SK-N-SH treated with all-trans-retinoic acid at 6 μM for 48 hours (cell line): ENCODE measurements around the gene FBLIM1.

Experiments
- ARNTL ChIP-seq: fragments of 450-650 bp; formaldehyde crosslinking; IDR thresholded peaks from 2 replicates; pipeline ENCODE4 v1.5.0; 2020; ENCODE audit warnings: low read depth, mild to moderate bottlenecking, moderate library complexity, borderline replicate concordance
- CSDC2 ChIP-seq: fragments of 250-450 bp; sonication (Bioruptor Pico); IDR thresholded peaks from 2 replicates; pipeline ENCODE4 v1.5.0; 2020; ENCODE audit warnings: mild to moderate bottlenecking, moderate library complexity
- ESRRG ChIP-seq: fragments of 250-450 bp; sonication (Bioruptor Pico); IDR thresholded peaks from 2 replicates; pipeline ENCODE4 v1.6.1; 2021; ENCODE audit warnings: mild to moderate bottlenecking
- GLIS3 ChIP-seq: fragments of 250-450 bp; sonication (Bioruptor Pico); IDR thresholded peaks from 2 replicates; pipeline ENCODE4 v1.5.0; 2020; ENCODE audit warnings: mild to moderate bottlenecking, moderate library complexity
- OSR1 ChIP-seq: fragments of 250-450 bp; sonication (Bioruptor Pico); IDR thresholded peaks from 2 replicates; pipeline ENCODE4 v1.8.0; 2022; ENCODE audit warnings: moderate library complexity, mild to moderate bottlenecking, inconsistent platforms
- PATZ1 ChIP-seq: fragments of 250-450 bp; sonication (Bioruptor Pico); IDR thresholded peaks from 2 replicates; pipeline ENCODE4 v1.8.0; 2020; ENCODE audit warnings: mild to moderate bottlenecking, moderate library complexity, borderline replicate concordance
- RARB ChIP-seq: fragments of 250-450 bp; sonication (Bioruptor Pico); IDR thresholded peaks from 2 replicates; pipeline ENCODE4 v1.8.0; 2021; ENCODE audit warnings: mild to moderate bottlenecking, moderate library complexity
- TCF4 ChIP-seq: fragments of 250-450 bp; sonication (Bioruptor Pico); IDR thresholded peaks from 2 replicates; pipeline ENCODE4 v1.8.0; 2021; ENCODE audit warnings: mild to moderate bottlenecking, moderate library complexity, borderline replicate concordance
- ZC3H10 ChIP-seq: fragments of 250-450 bp; sonication (Bioruptor Pico); IDR thresholded peaks from 2 replicates; pipeline ENCODE4 v1.5.1; 2021; ENCODE audit warnings: mild to moderate bottlenecking, moderate library complexity
- ZFP3 ChIP-seq: fragments of 250-450 bp; sonication (Bioruptor Pico); IDR thresholded peaks from 2 replicates; pipeline ENCODE4 v1.5.0; 2020; ENCODE audit warnings: mild to moderate bottlenecking, moderate library complexity
- ZFP30 ChIP-seq: fragments of 450-650 bp; formaldehyde crosslinking; IDR thresholded peaks from 2 replicates; pipeline ENCODE4 v1.5.0; 2022; ENCODE audit warnings: mild to moderate bottlenecking, moderate library complexity
- ZNF8 ChIP-seq: fragments of 450-650 bp; formaldehyde crosslinking; IDR thresholded peaks from 2 replicates; pipeline ENCODE4 v1.5.0; 2020; ENCODE audit warnings: mild to moderate bottlenecking, moderate library complexity
- TF ChIP-seq, protein P1 (sequence below): fragments of 250-450 bp; sonication (Bioruptor Pico); IDR thresholded peaks from 2 replicates; pipeline ENCODE4 v1.5.1; 2021; ENCODE audit warnings: mild to moderate bottlenecking, moderate library complexity

DNA sequence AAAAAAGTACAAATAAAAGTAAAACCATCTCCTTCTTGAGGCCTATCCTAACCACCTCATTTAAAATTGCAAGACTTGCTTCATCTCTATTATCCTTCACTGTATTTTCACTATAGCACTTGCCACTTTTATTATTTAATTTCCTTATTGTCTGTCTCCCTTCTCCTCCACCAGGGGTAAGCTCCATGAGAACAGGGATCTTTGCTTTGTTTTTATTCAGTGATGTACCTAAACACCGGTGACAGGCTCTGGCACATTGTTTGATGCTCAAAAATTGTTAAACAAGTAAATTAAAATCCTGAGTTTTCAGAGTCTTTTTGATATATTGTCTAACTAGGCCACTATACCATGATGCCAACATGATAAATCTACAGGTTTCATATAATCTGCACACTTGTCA is 71.7 kb downstream of the FBLIM1 start:
- TF ChIP-seq TCF4 (no peak), RARB (CRISPR knock-in tag) (no peak), ZFP30 (no peak), CSDC2 (CRISPR knock-in tag) (no peak), ZNF8 (no peak), ARNTL (CRISPR knock-in tag) (no peak), ZFP3 (CRISPR knock-in tag) (no peak), GLIS3 (CRISPR knock-in tag) (no peak), OSR1 (no peak), ESRRG (CRISPR knock-in tag) (no peak), ZC3H10 (CRISPR knock-in tag) (no peak), PATZ1 (CRISPR knock-in tag) (no peak)
- TF ChIP-seq, protein P1, sequence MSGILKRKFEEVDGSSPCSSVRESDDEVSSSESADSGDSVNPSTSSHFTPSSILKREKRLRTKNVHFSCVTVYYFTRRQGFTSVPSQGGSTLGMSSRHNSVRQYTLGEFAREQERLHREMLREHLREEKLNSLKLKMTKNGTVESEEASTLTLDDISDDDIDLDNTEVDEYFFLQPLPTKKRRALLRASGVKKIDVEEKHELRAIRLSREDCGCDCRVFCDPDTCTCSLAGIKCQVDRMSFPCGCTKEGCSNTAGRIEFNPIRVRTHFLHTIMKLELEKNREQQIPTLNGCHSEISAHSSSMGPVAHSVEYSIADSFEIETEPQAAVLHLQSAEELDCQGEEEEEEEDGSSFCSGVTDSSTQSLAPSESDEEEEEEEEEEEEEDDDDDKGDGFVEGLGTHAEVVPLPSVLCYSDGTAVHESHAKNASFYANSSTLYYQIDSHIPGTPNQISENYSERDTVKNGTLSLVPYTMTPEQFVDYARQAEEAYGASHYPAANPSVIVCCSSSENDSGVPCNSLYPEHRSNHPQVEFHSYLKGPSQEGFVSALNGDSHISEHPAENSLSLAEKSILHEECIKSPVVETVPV (CRISPR knock-in tag), result no peak
